GM12878 (cell line): ENCODE results near the gene C2orf92. TPM values are rescaled to one million over a fixed set of nuclear protein-coding genes. Genes with fewer than 3 reads are reported as not detected.

Source experiments
- ATAC-seq: fragments of 200-7000 bp; cut with Tn5 transposase; 3 replicates; pipeline ENCODE4 v1.9.1; 2020; ENCODE audit warnings: mild to moderate bottlenecking, moderate library complexity
- BruUV-seq: library from RNA; stranded (reverse); fragments of 400-500 nt; replicated peaks from 2 replicates; lab custom pipeline; 2021; lab: Mats Ljungman, UMichigan
- CTCF ChIA-PET: fragments of 300-600 bp; sonication (Branson Sonifier 250); formaldehyde crosslinking; extraction: SDS; loops from one replicate; lab custom pipeline; 2021; ENCODE audit warnings: inconsistent platforms; lab: Yijun Ruan, JAX
- POLR2A ChIA-PET: fragments of 350-600 bp; formaldehyde crosslinking; extraction: SDS; loops from one replicate; lab custom pipeline; 2021; ENCODE audit warnings: inconsistent platforms; lab: Charles Lee
- RAD21 ChIA-PET: fragments of 300-600 bp; sonication (Branson Sonifier 250); formaldehyde crosslinking; loops from one replicate; lab custom pipeline; 2023; ENCODE audit warnings: antibody characterized with exemption; ENCODE audit not compliant: unreplicated experiment; lab: Charles Lee
- SMC1A ChIA-PET: fragments of 300-600 bp; sonication (Branson Sonifier 250); formaldehyde crosslinking; loops from one replicate; lab custom pipeline; 2023; ENCODE audit not compliant: unreplicated experiment, uncharacterized antibody; lab: Charles Lee
- DNase-seq: peaks from one replicate; pipeline ENCODE4 v3.0.0-alpha.2; 2011; ENCODE audit warnings: low read depth, low spot score
- FAIRE-seq: peaks from 3 replicates; lab custom pipeline; 2011; peaks lifted over from hg19 to GRCh38; lab: Jason Lieb, UNC
- H2AFZ ChIP-seq: 2 replicates; pipeline ENCODE4 v1.6.0; 2011; ENCODE audit warnings: low read depth, low read length, control low read depth; ENCODE audit not compliant: control insufficient read depth
- H3K27ac ChIP-seq: 2 replicates; pipeline ENCODE4 v1.5.1; 2011; ENCODE audit warnings: control low read depth; ENCODE audit not compliant: control insufficient read depth, insufficient read depth
- H3K27me3 ChIP-seq, 2 experiments: replicated peaks in 1 of 2; 2 replicates each; pipeline versions ENCODE4 v1.6.0 to v1.6.1; 2011; ENCODE audit warnings: low read length in 1 of 2; ENCODE audit not compliant: control insufficient read depth in 2 of 2, insufficient read depth in 2 of 2
- H3K36me3 ChIP-seq, 2 experiments: 2 replicates each; pipeline ENCODE4 v1.5.1; 2011; ENCODE audit warnings: low read length in 1 of 2; ENCODE audit not compliant: control insufficient read depth in 2 of 2, insufficient read depth in 2 of 2
- H3K4me1 ChIP-seq: 2 replicates; pipeline ENCODE4 v1.6.1; 2011; ENCODE audit warnings: mild to moderate bottlenecking, low read length, moderate library complexity, mixed read lengths; ENCODE audit not compliant: control insufficient read depth, insufficient read depth
- H3K4me2 ChIP-seq: 2 replicates; pipeline ENCODE4 v1.6.0; 2011; ENCODE audit warnings: control low read depth; ENCODE audit not compliant: control insufficient read depth, insufficient read depth
- H3K4me3 ChIP-seq: fragments of 200-600 bp; sonication (generic); 2 replicates; pipeline ENCODE4 v1.5.1; 2016
- H3K79me2 ChIP-seq: 2 replicates; pipeline ENCODE4 v1.6.0; 2011; ENCODE audit warnings: low read length; ENCODE audit not compliant: control insufficient read depth, insufficient read depth
- H3K9ac ChIP-seq: 2 replicates; pipeline ENCODE4 v1.8.0; 2011; ENCODE audit warnings: low read length, control low read depth, mixed read lengths; ENCODE audit not compliant: control insufficient read depth, insufficient read depth
- H3K9me3 ChIP-seq: replicated peaks from 3 replicates; pipeline ENCODE4 v1.5.1; 2011; ENCODE audit warnings: mild to moderate bottlenecking, low read length; ENCODE audit not compliant: control insufficient read depth, insufficient read depth
- H4K20me1 ChIP-seq: 2 replicates; pipeline ENCODE4 v1.6.0; 2011; ENCODE audit not compliant: control insufficient read depth, insufficient read depth
- CHD4 ChIP-seq: fragments of 200-600 bp; sonication (generic); IDR thresholded peaks from 2 replicates; pipeline ENCODE4 v1.6.1; 2016; ENCODE audit warnings: mild to moderate bottlenecking
- E4F1 ChIP-seq: fragments of 450-650 bp; IDR thresholded peaks from 2 replicates; pipeline ENCODE4 v1.6.1; 2018; ENCODE audit warnings: borderline replicate concordance, mild to moderate bottlenecking; ENCODE audit not compliant: partially characterized antibody
- EED ChIP-seq: sonication (generic); IDR thresholded peaks from 2 replicates; pipeline ENCODE4 v1.6.1; 2016; ENCODE audit warnings: antibody characterized with exemption, low read depth
- HDAC2 ChIP-seq: fragments of 200-600 bp; sonication (generic); IDR thresholded peaks from 2 replicates; pipeline ENCODE4 v1.6.1; 2017
- MEF2A ChIP-seq: IDR thresholded peaks from 2 replicates; pipeline ENCODE4 v1.6.1; 2011; ENCODE audit warnings: low read depth, mild to moderate bottlenecking, low read length, moderate library complexity; ENCODE audit not compliant: insufficient read depth
- RCOR1 ChIP-seq: conservative IDR thresholded peaks from 2 replicates; pipeline ENCODE4 v1.6.1; 2012; ENCODE audit warnings: low read depth, low read length, improper control_type of control experiment
- ZNF384 ChIP-seq: IDR thresholded peaks from 2 replicates; pipeline ENCODE4 v1.6.1; 2012; ENCODE audit warnings: low read depth, mild to moderate bottlenecking, low read length, improper control_type of control experiment, borderline replicate concordance
- WGBS: methylation state at CpG from one replicate; pipeline ENCODE4 v1.1.6; 2016; ENCODE audit warnings: low lambda C conversion rate; ENCODE audit not compliant: insufficient replicate concordance, insufficient coverage; ENCODE audit errors: missing lambda C conversion rate; 5-methylcytosine and 5-hydroxymethylcytosine counted together
- in situ Hi-C: fragments of 300-500 bp; cut with MboI; formaldehyde crosslinking; loops from 9 replicates; pipeline ENCODE4 v1.14.3; 2018; ENCODE audit warnings: mixed read lengths
- intact Hi-C: fragments of 100-400 bp; cut with micrococcal nuclease; formaldehyde crosslinking; loops from one replicate; pipeline ENCODE4 v1.14.2; 2022; ENCODE audit not compliant: unreplicated experiment
- polyA plus RNA-seq, 11 experiments: library from polyadenylated mRNA; depleted of rRNA in 4 of 11; unstranded in 6 of 11; stranded (reverse) in 5 of 11; fragments of >200 nt; fragmentation: Nextera tagmentation in 4 of 11; fragmentation: Illumina TruSeq in 1 of 11; extraction: Ambion mirVana in 4 of 11; extraction: Trizol in 1 of 11; gene quantifications; 1 replicate in 1 of 11; 2 replicates in 10 of 11; pipeline versions ENCODE4 v1.2.1 to v1.2.3, GENCODE V29; 2011 to 2016; ENCODE audit warnings: inconsistent platforms in 2 of 11, missing spikeins in 2 of 11, low read depth in 1 of 11
- total RNA-seq, 4 experiments: library from RNA; depleted of rRNA in 3 of 4; stranded (reverse); fragments of >200 nt in 3 of 4; fragmentation: Illumina TruSeq in 1 of 4; extraction: Trizol in 1 of 4; gene quantifications; 2 replicates each; pipeline versions ENCODE4 v1.2.1 to v1.2.3, GENCODE V29; 2013 to 2021
- TF ChIP-seq, protein P1 (sequence below): fragments of 450-650 bp; IDR thresholded peaks from 2 replicates; pipeline ENCODE4 v1.6.1; 2017; ENCODE audit warnings: mild to moderate bottlenecking, moderate library complexity
- TF ChIP-seq, protein P2 (sequence below): fragments of 450-650 bp; IDR thresholded peaks from 2 replicates; pipeline ENCODE4 v1.6.1; 2017; ENCODE audit warnings: mild to moderate bottlenecking, low read depth, inconsistent platforms; ENCODE audit not compliant: poor library complexity, severe bottlenecking
- TF ChIP-seq, protein P3 (sequence below): fragments of 150-350 bp; IDR thresholded peaks from 2 replicates; pipeline ENCODE4 v1.6.1; 2014; ENCODE audit warnings: mild to moderate bottlenecking, low read depth, low read length

Gene C2orf92
- total and polyA plus RNA-seq, 10 of the 15 experiments (the other 5 are each of a cell fraction or from before 2014, with no cell fraction given), result 0.40 to 10.1 (median 3.7) TPM

DNA sequence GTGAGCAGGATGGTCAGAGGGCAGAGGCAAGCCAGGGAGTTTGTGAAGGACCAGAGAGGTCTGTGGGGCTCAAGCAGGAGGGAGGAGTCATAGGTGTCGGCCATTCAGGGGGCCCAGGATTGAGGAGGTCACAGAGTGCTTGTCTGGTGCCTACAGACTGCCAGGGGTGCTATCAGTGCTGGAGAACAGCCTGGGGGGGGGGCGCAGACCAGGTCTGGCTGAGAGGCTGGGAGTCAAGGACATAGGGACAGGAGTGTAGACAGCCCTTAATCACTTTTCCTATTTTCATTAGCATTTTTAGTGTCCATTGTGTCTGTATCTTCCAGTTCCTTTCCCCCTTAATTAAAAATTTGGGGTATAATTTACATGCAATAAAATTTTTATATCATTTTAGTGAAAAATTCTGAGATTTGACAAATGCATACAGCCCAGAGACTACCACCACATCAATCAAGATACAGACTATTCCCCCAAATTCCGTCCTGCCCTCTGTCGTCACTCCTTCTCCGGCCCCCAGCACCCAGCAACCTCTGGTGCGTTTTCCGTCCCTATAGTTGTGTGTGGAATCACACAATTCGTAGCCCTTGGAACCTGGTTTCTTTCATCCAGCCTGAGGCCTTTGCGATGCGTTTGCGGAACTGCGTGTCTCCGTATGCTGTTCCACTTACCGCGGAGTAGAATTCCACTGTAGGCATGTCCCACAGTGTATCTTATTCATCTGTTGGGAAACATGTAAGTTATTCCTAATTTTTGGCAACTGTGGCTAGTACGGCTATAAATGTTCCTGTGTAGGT lies 50.0 kb downstream of the C2orf92 start (continued):
- TF ChIP-seq, protein P1, sequence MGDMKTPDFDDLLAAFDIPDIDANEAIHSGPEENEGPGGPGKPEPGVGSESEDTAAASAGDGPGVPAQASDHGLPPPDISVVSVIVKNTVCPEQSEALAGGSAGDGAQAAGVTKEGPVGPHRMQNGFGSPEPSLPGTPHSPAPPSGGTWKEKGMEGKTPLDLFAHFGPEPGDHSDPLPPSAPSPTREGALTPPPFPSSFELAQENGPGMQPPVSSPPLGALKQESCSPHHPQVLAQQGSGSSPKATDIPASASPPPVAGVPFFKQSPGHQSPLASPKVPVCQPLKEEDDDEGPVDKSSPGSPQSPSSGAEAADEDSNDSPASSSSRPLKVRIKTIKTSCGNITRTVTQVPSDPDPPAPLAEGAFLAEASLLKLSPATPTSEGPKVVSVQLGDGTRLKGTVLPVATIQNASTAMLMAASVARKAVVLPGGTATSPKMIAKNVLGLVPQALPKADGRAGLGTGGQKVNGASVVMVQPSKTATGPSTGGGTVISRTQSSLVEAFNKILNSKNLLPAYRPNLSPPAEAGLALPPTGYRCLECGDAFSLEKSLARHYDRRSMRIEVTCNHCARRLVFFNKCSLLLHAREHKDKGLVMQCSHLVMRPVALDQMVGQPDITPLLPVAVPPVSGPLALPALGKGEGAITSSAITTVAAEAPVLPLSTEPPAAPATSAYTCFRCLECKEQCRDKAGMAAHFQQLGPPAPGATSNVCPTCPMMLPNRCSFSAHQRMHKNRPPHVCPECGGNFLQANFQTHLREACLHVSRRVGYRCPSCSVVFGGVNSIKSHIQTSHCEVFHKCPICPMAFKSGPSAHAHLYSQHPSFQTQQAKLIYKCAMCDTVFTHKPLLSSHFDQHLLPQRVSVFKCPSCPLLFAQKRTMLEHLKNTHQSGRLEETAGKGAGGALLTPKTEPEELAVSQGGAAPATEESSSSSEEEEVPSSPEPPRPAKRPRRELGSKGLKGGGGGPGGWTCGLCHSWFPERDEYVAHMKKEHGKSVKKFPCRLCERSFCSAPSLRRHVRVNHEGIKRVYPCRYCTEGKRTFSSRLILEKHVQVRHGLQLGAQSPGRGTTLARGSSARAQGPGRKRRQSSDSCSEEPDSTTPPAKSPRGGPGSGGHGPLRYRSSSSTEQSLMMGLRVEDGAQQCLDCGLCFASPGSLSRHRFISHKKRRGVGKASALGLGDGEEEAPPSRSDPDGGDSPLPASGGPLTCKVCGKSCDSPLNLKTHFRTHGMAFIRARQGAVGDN, result no peak
- TF ChIP-seq RCOR1 (no peak), ZNF384 (no peak)

GRCh38 chr2:97720746-97721145 lies 51.2 kb downstream of the C2orf92 start:
- Histone ChIP-seq H3K36me3 (no peaks in the 10 kb centered on the region), H3K79me2 (no peaks in the 10 kb centered on the region), H3K27me3 (no peaks in the 10 kb centered on the region), H4K20me1 (no peaks in the 10 kb centered on the region), H2AFZ (no peak overlapping the region), H3K9ac (no peak overlapping the region), H3K27ac (no peak overlapping the region), H3K4me3 (no peak overlapping the region), H3K9me3 (no peaks in the 10 kb centered on the region), H3K4me1 (peaks cover 9% of the 10 kb centered on the region; the same call in 1 of the 2 replicates), H3K4me2 (no peak overlapping the region)
- CTCF ChIA-PET, result interaction anchor here (0.6 kb wide), 1 partner anchor 673 kb away, joined by 3 read pairs; no protein-coding TSS in a partner anchor
- RAD21 ChIA-PET, result no interaction called here
- BruUV-seq, result no TSS peak
- no peak for FAIRE-seq
- no peak for DNase-seq
- intact Hi-C loops, result no loop called here
- TF ChIP-seq, protein P2, sequence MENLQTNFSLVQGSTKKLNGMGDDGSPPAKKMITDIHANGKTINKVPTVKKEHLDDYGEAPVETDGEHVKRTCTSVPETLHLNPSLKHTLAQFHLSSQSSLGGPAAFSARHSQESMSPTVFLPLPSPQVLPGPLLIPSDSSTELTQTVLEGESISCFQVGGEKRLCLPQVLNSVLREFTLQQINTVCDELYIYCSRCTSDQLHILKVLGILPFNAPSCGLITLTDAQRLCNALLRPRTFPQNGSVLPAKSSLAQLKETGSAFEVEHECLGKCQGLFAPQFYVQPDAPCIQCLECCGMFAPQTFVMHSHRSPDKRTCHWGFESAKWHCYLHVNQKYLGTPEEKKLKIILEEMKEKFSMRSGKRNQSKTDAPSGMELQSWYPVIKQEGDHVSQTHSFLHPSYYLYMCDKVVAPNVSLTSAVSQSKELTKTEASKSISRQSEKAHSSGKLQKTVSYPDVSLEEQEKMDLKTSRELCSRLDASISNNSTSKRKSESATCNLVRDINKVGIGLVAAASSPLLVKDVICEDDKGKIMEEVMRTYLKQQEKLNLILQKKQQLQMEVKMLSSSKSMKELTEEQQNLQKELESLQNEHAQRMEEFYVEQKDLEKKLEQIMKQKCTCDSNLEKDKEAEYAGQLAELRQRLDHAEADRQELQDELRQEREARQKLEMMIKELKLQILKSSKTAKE, result no peak
- TF ChIP-seq E4F1 (no peak), HDAC2 (no peak), CHD4 (no peak), MEF2A (no peak), EED (no peak)
- TF ChIP-seq, protein P3, sequence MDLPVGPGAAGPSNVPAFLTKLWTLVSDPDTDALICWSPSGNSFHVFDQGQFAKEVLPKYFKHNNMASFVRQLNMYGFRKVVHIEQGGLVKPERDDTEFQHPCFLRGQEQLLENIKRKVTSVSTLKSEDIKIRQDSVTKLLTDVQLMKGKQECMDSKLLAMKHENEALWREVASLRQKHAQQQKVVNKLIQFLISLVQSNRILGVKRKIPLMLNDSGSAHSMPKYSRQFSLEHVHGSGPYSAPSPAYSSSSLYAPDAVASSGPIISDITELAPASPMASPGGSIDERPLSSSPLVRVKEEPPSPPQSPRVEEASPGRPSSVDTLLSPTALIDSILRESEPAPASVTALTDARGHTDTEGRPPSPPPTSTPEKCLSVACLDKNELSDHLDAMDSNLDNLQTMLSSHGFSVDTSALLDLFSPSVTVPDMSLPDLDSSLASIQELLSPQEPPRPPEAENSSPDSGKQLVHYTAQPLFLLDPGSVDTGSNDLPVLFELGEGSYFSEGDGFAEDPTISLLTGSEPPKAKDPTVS, result no peak
- SMC1A ChIA-PET, result no interaction called here
- 63% methylated on average over 2 of the region's 2 CpGs for WGBS
- POLR2A ChIA-PET, result no interaction called here
- ATAC-seq, result no peak
- in situ Hi-C loops, result no loop called here
